DMS79 (cell line): ENCODE data around the gene AOPEP.

Experiments
- DNase-seq: peaks from one replicate; lab custom pipeline; 2025; lab: John Stamatoyannopoulos, UW

AOPEP gene

GRCh38 chr9:94896512-94896911 is 170.0 kb downstream of the AOPEP start:
- DNase-seq: no peak

GRCh38 chr9:94899464-94900221 is 173.1 kb downstream of the AOPEP start:
- DNase-seq: no peak

GRCh38 chr9:94900222-94901018 is 173.9 kb downstream of the AOPEP start:
- DNase-seq: no peak

GRCh38 chr9:94901019-94901363 is 174.5 kb downstream of the AOPEP start:
- no peak for DNase-seq

- DNase-seq: no peak
These were observed 177.5 kb downstream of the AOPEP start for GRCh38 chr9:94903961-94904421.

GRCh38 chr9:94904806-94905205 is 178.3 kb downstream of the AOPEP start:
- DNase-seq: no peak

GRCh38 chr9:94905606-94906005 is 179.1 kb downstream of the AOPEP start:
- DNase-seq: no peak

GRCh38 chr9:94906181-94906580 is 179.7 kb downstream of the AOPEP start:
- no peak for DNase-seq

GRCh38 chr9:94906713-94907112 is 180.2 kb downstream of the AOPEP start:
- no peak for DNase-seq

GRCh38 chr9:94907264-94907936 is 180.9 kb downstream of the AOPEP start:
- DNase-seq: no peak

- DNase-seq: peak; percentile 36
These were observed 181.6 kb downstream of the AOPEP start for GRCh38 chr9:94908011-94908563.

GRCh38 chr9:94908583-94909249 is 182.2 kb downstream of the AOPEP start:
- DNase-seq: no peak

- DNase-seq: no peak
These were observed 182.9 kb downstream of the AOPEP start for GRCh38 chr9:94909250-94909894.

- no peak for DNase-seq
These were observed 183.6 kb downstream of the AOPEP start for GRCh38 chr9:94909965-94910730.

- DNase-seq: no peak
These were observed 184.7 kb downstream of the AOPEP start for GRCh38 chr9:94911211-94911610.

GRCh38 chr9:94911986-94912635 is 185.6 kb downstream of the AOPEP start:
- no peak for DNase-seq

- DNase-seq: no peak
These were observed 186.3 kb downstream of the AOPEP start for GRCh38 chr9:94912700-94913249.

- no peak for DNase-seq
These were observed 187.1 kb downstream of the AOPEP start for GRCh38 chr9:94913550-94913949.
